Measurements from ENCODE around the gene NME3. TPM values are rescaled to one million over a fixed set of nuclear protein-coding genes. Genes with fewer than 3 reads are reported as not detected.

The NME3 gene
- total RNA-seq, 1 experiment from 2014 or later: 76.9 TPM

DNA sequence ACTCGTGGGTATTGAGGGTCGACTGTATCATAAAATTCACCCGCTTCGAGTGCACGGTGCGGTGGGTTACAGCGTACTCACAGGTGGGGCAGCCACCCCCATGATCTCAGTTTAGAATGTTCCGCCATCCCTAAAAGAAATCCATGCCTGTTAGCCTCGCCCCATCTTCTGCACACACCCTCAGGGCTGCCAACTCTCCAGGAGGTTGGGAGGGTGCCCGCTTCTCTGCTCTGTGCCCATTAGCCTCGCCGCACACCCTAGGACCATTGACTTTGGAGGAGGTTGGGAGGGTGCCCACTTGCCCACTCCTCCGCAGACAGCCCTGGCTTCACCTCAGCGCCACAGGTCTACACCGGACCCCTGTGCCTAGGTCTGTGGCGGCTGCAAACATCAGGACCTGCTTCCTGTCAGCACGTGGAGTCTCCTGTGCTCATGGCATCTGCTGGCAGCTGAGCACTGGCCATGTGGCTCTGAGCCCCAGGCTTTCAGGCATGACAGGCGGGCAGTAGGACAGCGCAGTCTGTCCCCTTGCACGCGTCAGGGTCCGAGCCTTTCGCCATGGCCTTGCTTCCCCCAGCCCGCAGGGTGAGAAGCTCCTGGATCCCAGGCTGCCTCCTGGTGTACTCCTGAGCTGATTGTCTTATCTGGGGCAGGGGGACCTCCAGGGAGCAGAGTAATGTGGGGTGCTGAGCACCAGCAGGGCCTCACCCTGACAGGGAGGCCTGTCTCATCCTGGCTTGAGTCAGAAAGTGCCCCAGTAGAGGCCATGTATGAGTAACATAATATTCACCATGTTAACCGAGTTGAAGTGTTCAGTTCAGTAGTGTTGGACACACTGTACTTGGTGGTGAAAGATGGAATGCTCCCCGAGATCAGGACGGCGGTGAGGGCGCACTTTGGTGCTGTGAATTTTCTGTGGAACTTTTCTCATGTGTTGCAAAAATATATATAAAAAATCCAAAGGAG, 21.9 kb downstream of the NME3 start:
- H2AFZ ChIP-seq (ENCODE audit: low read length): no peak overlapping the region
- no peaks in the 10 kb centered on the region for H3K79me1 ChIP-seq (ENCODE audit: insufficient read depth, low read depth, low read length, poor library complexity, severe bottlenecking)
- no peak overlapping the region for H4K5ac ChIP-seq (ENCODE audit: insufficient read length, low read depth, low read length)
- no peak overlapping the region for H3K27ac ChIP-seq (ENCODE audit: insufficient read length, low read depth, low read length)
- no CpG with 5 or more reads among the region's 29 CpGs for WGBS (ENCODE audit: extremely low coverage, insufficient read length, low lambda C conversion rate)
- no peak overlapping the region for H3K18ac ChIP-seq (ENCODE audit: insufficient read length, low read depth, low read length)
- no peak overlapping the region for H2BK120ac ChIP-seq (ENCODE audit: low read depth, low read length, poor library complexity, severe bottlenecking)
- no peak overlapping the region for H2BK20ac ChIP-seq (ENCODE audit: low read depth, low read length, poor library complexity, severe bottlenecking)
- H4K20me1 ChIP-seq (ENCODE audit: control insufficient read depth, insufficient read depth, insufficient read length): no peaks in the 10 kb centered on the region
- Mint-ChIP-seq H3K27me3 (ENCODE audit: low read depth) (no peaks in the 10 kb centered on the region), H3K27ac (no peak overlapping the region), H3K4me1 (no peaks in the 10 kb centered on the region), H3K9me3 (no peaks in the 10 kb centered on the region), H3K36me3 (ENCODE audit: insufficient read depth in 1 of 3, low read depth in 3 of 3) (peaks cover 3 to 38% (median 34%) of the 10 kb centered on the region in 3 experiments), H3K4me3 (no peak overlapping the region)
- TF ChIP-seq, protein P1, sequence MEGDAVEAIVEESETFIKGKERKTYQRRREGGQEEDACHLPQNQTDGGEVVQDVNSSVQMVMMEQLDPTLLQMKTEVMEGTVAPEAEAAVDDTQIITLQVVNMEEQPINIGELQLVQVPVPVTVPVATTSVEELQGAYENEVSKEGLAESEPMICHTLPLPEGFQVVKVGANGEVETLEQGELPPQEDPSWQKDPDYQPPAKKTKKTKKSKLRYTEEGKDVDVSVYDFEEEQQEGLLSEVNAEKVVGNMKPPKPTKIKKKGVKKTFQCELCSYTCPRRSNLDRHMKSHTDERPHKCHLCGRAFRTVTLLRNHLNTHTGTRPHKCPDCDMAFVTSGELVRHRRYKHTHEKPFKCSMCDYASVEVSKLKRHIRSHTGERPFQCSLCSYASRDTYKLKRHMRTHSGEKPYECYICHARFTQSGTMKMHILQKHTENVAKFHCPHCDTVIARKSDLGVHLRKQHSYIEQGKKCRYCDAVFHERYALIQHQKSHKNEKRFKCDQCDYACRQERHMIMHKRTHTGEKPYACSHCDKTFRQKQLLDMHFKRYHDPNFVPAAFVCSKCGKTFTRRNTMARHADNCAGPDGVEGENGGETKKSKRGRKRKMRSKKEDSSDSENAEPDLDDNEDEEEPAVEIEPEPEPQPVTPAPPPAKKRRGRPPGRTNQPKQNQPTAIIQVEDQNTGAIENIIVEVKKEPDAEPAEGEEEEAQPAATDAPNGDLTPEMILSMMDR (conservative IDR thresholded peaks at IDR 0.05): no peak
- no peak overlapping the region for H3K4me2 ChIP-seq (ENCODE audit: insufficient read depth, insufficient read length, low read length)
- H2BK15ac ChIP-seq (ENCODE audit: low read depth, low read length): no peak overlapping the region
- H3K9me3 ChIP-seq (ENCODE audit: control insufficient read depth, low read depth, low read length): no peaks in the 10 kb centered on the region
- no peak overlapping the region for H2BK12ac ChIP-seq (ENCODE audit: insufficient read length, low read depth, low read length)
- no peak overlapping the region for H3T11ph ChIP-seq (ENCODE audit: low read length)
- H3K23ac ChIP-seq (ENCODE audit: insufficient read length, low read depth, low read length): no peak overlapping the region
- H3K4ac ChIP-seq (ENCODE audit: low read depth, low read length): no peak overlapping the region
- H4K8ac ChIP-seq (replicated peaks; ENCODE audit: insufficient read length, low read depth, low read length): no peak overlapping the region
- DNase-seq: no peak
- no peak overlapping the region for H2AK5ac ChIP-seq (ENCODE audit: insufficient read length, low read length)
- no peak overlapping the region for H3K9ac ChIP-seq (ENCODE audit: extremely low read depth, insufficient read length, low read length)
- H3K27me3 ChIP-seq (ENCODE audit: insufficient read depth, low read length): no peaks in the 10 kb centered on the region
- no peak overlapping the region for H3K14ac ChIP-seq (ENCODE audit: insufficient read depth, low read length)
- no peaks in the 10 kb centered on the region for H3K4me1 ChIP-seq (ENCODE audit: insufficient read depth, low read length)
- H4K91ac ChIP-seq (ENCODE audit: insufficient read length, low read depth, low read length): no peak overlapping the region
- no peak overlapping the region for H3K56ac ChIP-seq (ENCODE audit: insufficient read length, low read depth, low read length)
- no peaks in the 10 kb centered on the region for H3K79me2 ChIP-seq (ENCODE audit: insufficient read depth, low read length)
- H3K23me2 ChIP-seq (ENCODE audit: insufficient read length, low read depth, low read length, poor library complexity, severe bottlenecking): no peaks in the 10 kb centered on the region
- no peak overlapping the region for H2BK5ac ChIP-seq (ENCODE audit: insufficient read length, low read length)

Data from H9 (cell line).